Activated gamma-delta T cell treated with anti-CD3 and anti-CD28 coated beads, Interleukin-2, amount 50 U/mL, for 16 hours (primary cell): ENCODE measurements around the gene HES2.
"Not testable (repeated sequence)": the region's sequence is repeated elsewhere in the genome, so short reads cannot be mapped to it uniquely, and the experiment has no call there.

Source experiments
- DNase-seq: peaks from one replicate; pipeline ENCODE4 v3.0.0-alpha.2; 2020; ENCODE audit warnings: low read depth

HES2 gene

GRCh38 chr1:6386371-6386949 lies 33.3 kb downstream of the HES2 start:
- DNase-seq: no peak

- DNase-seq: no peak
These were observed 34.1 kb downstream of the HES2 start for GRCh38 chr1:6385488-6386191.

- DNase-seq: no peak
These were observed 34.8 kb downstream of the HES2 start for GRCh38 chr1:6384962-6385361.

GRCh38 chr1:6384135-6384534 lies 35.6 kb downstream of the HES2 start:
- no peak for DNase-seq

- DNase-seq: no peak
These were observed 39.7 kb downstream of the HES2 start for GRCh38 chr1:6380037-6380436.

GRCh38 chr1:6378096-6378746 lies 41.5 kb downstream of the HES2 start:
- no peak for DNase-seq

GRCh38 chr1:6373961-6374720 lies 45.6 kb downstream of the HES2 start:
- DNase-seq: no peak

GRCh38 chr1:6372236-6372635 lies 47.5 kb downstream of the HES2 start:
- DNase-seq: not testable (repeated sequence)

- DNase-seq: no peak
These were observed 49.7 kb downstream of the HES2 start for GRCh38 chr1:6370006-6370405.

- no peak for DNase-seq
These were observed 52.2 kb downstream of the HES2 start for GRCh38 chr1:6367381-6368012.

GRCh38 chr1:6365047-6365446 lies 54.7 kb downstream of the HES2 start:
- DNase-seq: peak; percentile 28

GRCh38 chr1:6363085-6363884 lies 56.4 kb downstream of the HES2 start:
- not testable (repeated sequence) for DNase-seq
